Osteoblast (primary cell): ENCODE measurements around the gene MATR3. TPM values are rescaled to one million over a fixed set of nuclear protein-coding genes. Genes with fewer than 3 reads are reported as not detected.

Experiments used
- DNase-seq: peaks from one replicate; pipeline ENCODE4 v3.0.0; 2011; ENCODE audit warnings: low spot score, mixed read lengths; ENCODE audit not compliant: insufficient read length; ENCODE audit errors: missing footprints
- H2AFZ ChIP-seq: 2 replicates; pipeline ENCODE4 v1.6.0; 2011; ENCODE audit warnings: mild to moderate bottlenecking, low read length
- H3K27ac ChIP-seq: 2 replicates; pipeline ENCODE4 v1.5.1; 2011; ENCODE audit warnings: mild to moderate bottlenecking, low read depth, low read length, moderate library complexity
- H3K27me3 ChIP-seq: 2 replicates; pipeline ENCODE4 v1.6.0; 2012; ENCODE audit warnings: mild to moderate bottlenecking, control low read depth, inconsistent platforms, low read length, moderate library complexity; ENCODE audit not compliant: insufficient read depth
- H3K36me3 ChIP-seq: 2 replicates; pipeline ENCODE4 v1.5.1; 2011; ENCODE audit warnings: mild to moderate bottlenecking, low read length, control low read depth, moderate library complexity; ENCODE audit not compliant: insufficient read depth
- H3K4me1 ChIP-seq: 2 replicates; pipeline ENCODE4 v1.5.1; 2011; ENCODE audit warnings: mild to moderate bottlenecking, low read length, control low read depth, moderate library complexity; ENCODE audit not compliant: insufficient read depth
- H3K4me2 ChIP-seq: 2 replicates; pipeline ENCODE4 v1.6.0; 2011; ENCODE audit warnings: mild to moderate bottlenecking, low read length; ENCODE audit not compliant: insufficient read depth
- H3K4me3 ChIP-seq: fragments of 200-600 bp; sonication (generic); 3 replicates; pipeline ENCODE4 v1.5.1; 2012; ENCODE audit warnings: mild to moderate bottlenecking, low read length, inconsistent platforms; ENCODE audit not compliant: insufficient read depth
- H3K79me2 ChIP-seq: 2 replicates; pipeline ENCODE4 v1.6.0; 2012; ENCODE audit warnings: mild to moderate bottlenecking, low read length, control low read depth, inconsistent platforms; ENCODE audit not compliant: insufficient read depth
- H3K9me3 ChIP-seq: 2 replicates; pipeline ENCODE4 v1.5.1; 2011; ENCODE audit warnings: low read depth, low read length, control low read depth
- H4K20me1 ChIP-seq: 2 replicates; pipeline ENCODE4 v1.6.0; 2012; ENCODE audit warnings: mild to moderate bottlenecking, low read length, control low read depth; ENCODE audit not compliant: insufficient read depth
- total RNA-seq: library from RNA; depleted of rRNA; stranded (reverse); fragments of >200 nt; gene quantifications from 2 replicates; pipeline ENCODE4 v1.2.3, GENCODE V29; 2012
- TF ChIP-seq, protein P1 (sequence below): IDR thresholded peaks from 2 replicates; pipeline ENCODE4 v1.5.1; 2011; ENCODE audit warnings: mild to moderate bottlenecking, low read depth, low read length, moderate library complexity; ENCODE audit errors: extremely low read depth

Gene MATR3
- total RNA-seq, 1 donor = 284 TPM

DNA sequence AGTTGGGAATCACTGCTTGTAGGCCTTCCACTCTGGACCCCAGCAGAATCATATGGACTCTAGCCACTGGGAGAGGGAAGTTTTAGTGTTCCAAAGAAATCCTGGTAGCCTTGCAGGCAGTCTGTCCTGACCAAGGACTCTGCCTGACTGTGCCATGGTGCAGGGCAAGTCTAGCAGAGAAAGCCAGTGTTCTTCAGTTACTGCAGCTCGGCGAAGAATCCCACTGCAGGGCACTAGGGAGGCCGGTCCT is 20.3 kb upstream of the MATR3 start:
- Histone ChIP-seq H3K4me3 (peak overlapping the region; percentile 84), H3K4me1 (peaks cover 53% of the 10 kb centered on the region), H3K4me2 (peak overlapping the region; percentile 98), H4K20me1 (no peaks in the 10 kb centered on the region), H3K36me3 (peaks cover 24% of the 10 kb centered on the region), H3K27ac (peak overlapping the region; percentile 92), H3K27me3 (no peaks in the 10 kb centered on the region), H3K79me2 (peaks cover 34% of the 10 kb centered on the region), H3K9me3 (no peaks in the 10 kb centered on the region), H2AFZ (peak overlapping the region; percentile 95)
- TF ChIP-seq, protein P1, sequence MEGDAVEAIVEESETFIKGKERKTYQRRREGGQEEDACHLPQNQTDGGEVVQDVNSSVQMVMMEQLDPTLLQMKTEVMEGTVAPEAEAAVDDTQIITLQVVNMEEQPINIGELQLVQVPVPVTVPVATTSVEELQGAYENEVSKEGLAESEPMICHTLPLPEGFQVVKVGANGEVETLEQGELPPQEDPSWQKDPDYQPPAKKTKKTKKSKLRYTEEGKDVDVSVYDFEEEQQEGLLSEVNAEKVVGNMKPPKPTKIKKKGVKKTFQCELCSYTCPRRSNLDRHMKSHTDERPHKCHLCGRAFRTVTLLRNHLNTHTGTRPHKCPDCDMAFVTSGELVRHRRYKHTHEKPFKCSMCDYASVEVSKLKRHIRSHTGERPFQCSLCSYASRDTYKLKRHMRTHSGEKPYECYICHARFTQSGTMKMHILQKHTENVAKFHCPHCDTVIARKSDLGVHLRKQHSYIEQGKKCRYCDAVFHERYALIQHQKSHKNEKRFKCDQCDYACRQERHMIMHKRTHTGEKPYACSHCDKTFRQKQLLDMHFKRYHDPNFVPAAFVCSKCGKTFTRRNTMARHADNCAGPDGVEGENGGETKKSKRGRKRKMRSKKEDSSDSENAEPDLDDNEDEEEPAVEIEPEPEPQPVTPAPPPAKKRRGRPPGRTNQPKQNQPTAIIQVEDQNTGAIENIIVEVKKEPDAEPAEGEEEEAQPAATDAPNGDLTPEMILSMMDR = no peak
- DNase-seq = no peak

DNA sequence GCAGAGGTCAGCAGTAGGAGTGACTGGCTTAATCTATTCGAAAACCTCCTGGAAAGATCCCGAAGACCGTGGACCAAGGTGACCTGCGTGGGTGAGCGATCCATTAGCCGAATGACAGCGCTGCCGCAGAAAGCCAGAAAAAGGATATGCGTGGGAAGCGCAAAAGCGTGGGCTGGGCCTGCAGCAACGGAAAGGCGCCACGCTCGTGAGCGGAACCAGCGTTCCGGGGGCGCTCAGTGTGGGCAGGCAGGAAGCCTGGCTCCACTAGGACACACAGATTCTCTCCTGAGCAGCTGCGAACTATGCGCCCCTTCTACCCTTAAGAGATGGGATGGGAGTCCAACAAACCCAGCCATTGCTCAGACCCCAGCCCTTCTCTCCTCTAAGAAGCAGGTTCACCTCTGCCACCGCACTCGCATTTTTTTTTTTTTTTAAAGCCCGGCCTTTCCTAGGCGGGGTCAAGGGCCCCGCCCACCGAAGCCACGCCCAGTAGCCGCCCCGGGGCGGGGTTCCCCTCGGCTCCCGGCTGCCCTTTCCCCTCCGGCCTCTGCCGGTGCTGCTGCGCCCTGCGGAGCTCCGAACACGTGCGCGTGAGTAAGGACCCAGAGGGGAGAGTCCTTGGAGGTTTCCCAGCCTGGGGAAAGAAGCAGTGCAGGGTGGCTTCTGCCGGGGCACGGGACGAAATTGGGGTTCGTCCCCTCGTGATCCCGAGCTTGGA is 19.8 kb upstream of the MATR3 start:
- peak; percentile 96 for DNase-seq
- Histone ChIP-seq H3K4me3 (peak overlapping the region; percentile 84), H3K4me1 (peaks cover 53% of the 10 kb centered on the region), H3K79me2 (peaks cover 38% of the 10 kb centered on the region), H3K36me3 (peaks cover 29% of the 10 kb centered on the region), H3K27ac (peak overlapping the region; percentile 92), H2AFZ (peak overlapping the region; percentile 95), H4K20me1 (no peaks in the 10 kb centered on the region), H3K9me3 (no peaks in the 10 kb centered on the region), H3K4me2 (peak overlapping the region; percentile 98), H3K27me3 (no peaks in the 10 kb centered on the region)
- TF ChIP-seq, protein P1 = no peak

DNA sequence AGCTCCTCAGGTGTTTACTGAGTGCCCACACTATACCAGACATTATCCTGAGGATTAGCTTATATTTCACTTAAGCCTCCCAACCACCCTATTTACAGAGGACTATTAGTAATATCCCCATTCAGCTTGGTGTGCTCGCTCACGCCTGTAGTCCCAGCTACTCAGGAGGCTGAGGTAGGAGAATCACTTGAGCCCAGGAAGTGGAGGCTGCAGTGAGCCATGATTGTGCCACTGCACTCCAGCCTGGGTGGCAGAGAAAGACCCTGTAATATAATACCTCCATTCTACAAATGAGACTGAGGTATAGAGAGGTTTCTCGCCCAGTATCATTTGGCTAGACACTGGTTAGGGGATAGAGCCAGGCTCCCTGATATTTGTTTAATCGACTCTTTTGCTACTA is 18.0 kb upstream of the MATR3 start:
- Histone ChIP-seq H3K4me3 (peak overlapping the region; percentile 41), H3K36me3 (peaks cover 44% of the 10 kb centered on the region)

DNA sequence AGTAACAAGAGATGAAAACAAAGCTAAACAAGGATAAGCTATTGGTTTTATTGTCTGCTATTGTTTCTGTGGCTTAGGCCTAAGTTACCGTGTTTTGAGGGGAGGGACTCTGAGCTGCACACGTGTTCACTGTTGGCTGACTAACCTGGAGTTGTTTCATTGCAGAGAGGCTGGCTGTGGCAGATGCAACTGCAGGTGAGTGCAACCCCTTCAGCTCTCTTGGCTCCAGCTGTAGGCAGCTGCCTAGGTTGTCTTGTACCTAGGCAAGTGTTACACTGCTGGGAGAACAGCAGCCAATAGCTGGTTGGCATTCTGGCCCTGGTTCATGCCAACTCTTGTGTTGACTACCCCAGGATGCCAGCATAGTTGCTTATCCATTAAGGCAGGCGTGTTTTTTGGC is 17.6 kb upstream of the MATR3 start:
- Histone ChIP-seq H3K27me3 (no peaks in the 10 kb centered on the region), H4K20me1 (peaks cover 8% of the 10 kb centered on the region), H3K4me1 (peaks cover 56% of the 10 kb centered on the region), H3K4me2 (peak overlapping the region; percentile 65), H2AFZ (no peak overlapping the region), H3K27ac (no peak overlapping the region), H3K9me3 (no peaks in the 10 kb centered on the region), H3K36me3 (peaks cover 48% of the 10 kb centered on the region), H3K4me3 (peak overlapping the region; percentile 23), H3K79me2 (peaks cover 43% of the 10 kb centered on the region)
- TF ChIP-seq, protein P1 = no peak
- no peak for DNase-seq

More for the DNA sequence above, 18.0 kb upstream of the MATR3 start:
- TF ChIP-seq, protein P1 = no peak
- H3K27ac ChIP-seq = no peak overlapping the region
- H2AFZ ChIP-seq = no peak overlapping the region
- no peak for DNase-seq
- H4K20me1 ChIP-seq = peaks cover 6% of the 10 kb centered on the region
- no peaks in the 10 kb centered on the region for H3K27me3 ChIP-seq
- H3K9me3 ChIP-seq = no peaks in the 10 kb centered on the region
- H3K79me2 ChIP-seq = peaks cover 41% of the 10 kb centered on the region
- peak overlapping the region; percentile 65 for H3K4me2 ChIP-seq
- peaks cover 54% of the 10 kb centered on the region for H3K4me1 ChIP-seq
